HCT116 (cell line): Measurements from ENCODE around the gene NDUFA11.

Experiments used
- ATF3 ChIP-seq: IDR thresholded peaks from 2 replicates; pipeline ENCODE4 v1.6.1; 2012
- CTCF ChIP-seq, 3 experiments: fragments of 200-600 bp in 1 of 3; sonication (generic) in 1 of 3; IDR thresholded peaks in 2 of 3; conservative IDR thresholded peaks in 1 of 3; 2 replicates each; pipeline ENCODE4 v1.5.1; 2012 to 2017; ENCODE audit warnings: low read depth in 2 of 3, low read length in 2 of 3, antibody characterized with exemption in 1 of 3, borderline replicate concordance in 1 of 3, control low read depth in 1 of 3, mild to moderate bottlenecking in 1 of 3, mixed read lengths in 1 of 3, mixed run types in 1 of 3, moderate library complexity in 1 of 3; ENCODE audit not compliant: insufficient read depth in 1 of 3
- RAD21 ChIP-seq: IDR thresholded peaks from 2 replicates; pipeline ENCODE4 v1.6.1; 2012; ENCODE audit warnings: low read depth, mild to moderate bottlenecking
- YY1 ChIP-seq: IDR thresholded peaks from 2 replicates; pipeline ENCODE4 v1.6.1; 2011; ENCODE audit warnings: low read length, low read depth, moderate library complexity, mild to moderate bottlenecking; ENCODE audit not compliant: insufficient replicate concordance; ENCODE audit errors: extremely low read depth
- TF ChIP-seq, protein P1 (sequence below): IDR thresholded peaks from 2 replicates; pipeline ENCODE4 v1.6.1; 2012; ENCODE audit warnings: low read depth

DNA sequence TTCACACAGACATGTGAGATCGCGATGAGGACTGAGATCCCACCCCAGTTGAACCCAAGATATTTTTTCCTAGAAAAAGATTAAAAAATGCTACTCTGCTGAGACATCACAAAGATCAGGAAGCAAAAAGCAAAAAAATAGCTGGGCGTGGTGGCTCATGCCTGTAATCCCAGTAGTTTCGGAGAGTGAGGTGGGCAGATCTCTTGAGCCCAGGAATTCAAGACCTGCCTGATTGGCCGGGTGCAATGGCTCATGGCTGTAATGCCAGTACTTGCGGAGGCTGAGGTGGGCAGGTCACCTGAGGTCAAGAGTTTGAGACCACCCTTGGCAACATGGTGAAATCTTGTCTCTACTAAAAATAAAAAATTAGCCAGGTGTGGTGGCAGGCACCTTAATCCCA, 53.4 kb downstream of the NDUFA11 start:
- no peak for TF ChIP-seq CTCF (IDR thresholded peaks at IDR 0.05 in 2 of 3, conservative IDR thresholded peaks at IDR 0.05 in 1 of 3; ENCODE audit: borderline replicate concordance in 1 of 3, insufficient read depth in 1 of 3, low read depth in 2 of 3, low read length in 2 of 3)
- TF ChIP-seq ATF3: no peak
- TF ChIP-seq, protein P1, sequence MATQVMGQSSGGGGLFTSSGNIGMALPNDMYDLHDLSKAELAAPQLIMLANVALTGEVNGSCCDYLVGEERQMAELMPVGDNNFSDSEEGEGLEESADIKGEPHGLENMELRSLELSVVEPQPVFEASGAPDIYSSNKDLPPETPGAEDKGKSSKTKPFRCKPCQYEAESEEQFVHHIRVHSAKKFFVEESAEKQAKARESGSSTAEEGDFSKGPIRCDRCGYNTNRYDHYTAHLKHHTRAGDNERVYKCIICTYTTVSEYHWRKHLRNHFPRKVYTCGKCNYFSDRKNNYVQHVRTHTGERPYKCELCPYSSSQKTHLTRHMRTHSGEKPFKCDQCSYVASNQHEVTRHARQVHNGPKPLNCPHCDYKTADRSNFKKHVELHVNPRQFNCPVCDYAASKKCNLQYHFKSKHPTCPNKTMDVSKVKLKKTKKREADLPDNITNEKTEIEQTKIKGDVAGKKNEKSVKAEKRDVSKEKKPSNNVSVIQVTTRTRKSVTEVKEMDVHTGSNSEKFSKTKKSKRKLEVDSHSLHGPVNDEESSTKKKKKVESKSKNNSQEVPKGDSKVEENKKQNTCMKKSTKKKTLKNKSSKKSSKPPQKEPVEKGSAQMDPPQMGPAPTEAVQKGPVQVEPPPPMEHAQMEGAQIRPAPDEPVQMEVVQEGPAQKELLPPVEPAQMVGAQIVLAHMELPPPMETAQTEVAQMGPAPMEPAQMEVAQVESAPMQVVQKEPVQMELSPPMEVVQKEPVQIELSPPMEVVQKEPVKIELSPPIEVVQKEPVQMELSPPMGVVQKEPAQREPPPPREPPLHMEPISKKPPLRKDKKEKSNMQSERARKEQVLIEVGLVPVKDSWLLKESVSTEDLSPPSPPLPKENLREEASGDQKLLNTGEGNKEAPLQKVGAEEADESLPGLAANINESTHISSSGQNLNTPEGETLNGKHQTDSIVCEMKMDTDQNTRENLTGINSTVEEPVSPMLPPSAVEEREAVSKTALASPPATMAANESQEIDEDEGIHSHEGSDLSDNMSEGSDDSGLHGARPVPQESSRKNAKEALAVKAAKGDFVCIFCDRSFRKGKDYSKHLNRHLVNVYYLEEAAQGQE: no peak
- TF ChIP-seq YY1: no peak
- TF ChIP-seq RAD21: no peak
